Embryonic facial prominence (tissue), 1 donor: Measurements from ENCODE around the gene TAF6.

Source experiments
- DNase-seq: peaks from one replicate; pipeline ENCODE4 v3.0.0-alpha.2; 2016; ENCODE audit errors: extremely low spot score

TAF6 gene

GRCh38 chr7:100071018-100071723 lies 48.0 kb downstream of the TAF6 start:
- no peak for DNase-seq

- DNase-seq, result no peak
These were observed 49.2 kb downstream of the TAF6 start for GRCh38 chr7:100069991-100070390.

- no peak for DNase-seq
These were observed 52.2 kb downstream of the TAF6 start for GRCh38 chr7:100066953-100067352.

GRCh38 chr7:100065452-100066186 lies 53.5 kb downstream of the TAF6 start:
- DNase-seq, result no peak

DNA sequence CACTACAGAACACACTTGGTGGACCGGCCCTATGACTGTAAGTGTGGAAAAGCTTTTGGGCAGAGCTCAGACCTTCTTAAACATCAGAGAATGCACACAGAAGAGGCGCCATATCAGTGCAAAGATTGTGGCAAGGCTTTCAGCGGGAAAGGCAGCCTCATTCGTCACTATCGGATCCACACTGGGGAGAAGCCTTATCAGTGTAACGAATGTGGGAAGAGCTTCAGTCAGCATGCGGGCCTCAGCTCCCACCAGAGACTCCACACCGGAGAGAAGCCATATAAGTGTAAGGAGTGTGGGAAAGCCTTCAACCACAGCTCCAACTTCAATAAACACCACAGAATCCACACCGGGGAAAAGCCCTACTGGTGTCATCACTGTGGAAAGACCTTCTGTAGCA lies 55.0 kb downstream of the TAF6 start:
- DNase-seq, result no peak

DNA sequence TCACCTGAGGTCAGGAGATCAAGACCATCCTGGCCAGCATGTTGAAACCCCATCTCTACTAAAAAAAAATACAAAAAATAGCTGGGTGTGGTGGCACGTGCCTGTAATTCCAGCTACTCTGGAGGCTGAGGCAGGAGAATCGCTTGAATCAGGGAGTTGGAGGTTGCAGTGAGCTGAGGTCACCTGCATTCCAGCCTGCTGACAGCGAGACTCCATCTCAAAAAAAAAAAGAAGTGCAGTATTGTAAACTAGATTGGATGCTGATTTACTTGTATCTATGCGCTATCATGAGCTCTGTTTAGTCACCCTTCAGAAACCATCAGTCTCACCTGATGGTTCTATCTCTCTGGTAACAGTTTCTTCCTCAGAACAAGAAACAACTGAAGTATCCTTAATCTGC lies 55.8 kb downstream of the TAF6 start:
- DNase-seq, result no peak

- DNase-seq, result no peak
These were observed 57.5 kb downstream of the TAF6 start for GRCh38 chr7:100061518-100062193.

GRCh38 chr7:100059251-100059739 lies 59.9 kb downstream of the TAF6 start:
- DNase-seq, result no peak
